Spinal cord (tissue), 10 donors: Measurements from ENCODE around the gene WDR55. TPM values are rescaled to one million over a fixed set of nuclear protein-coding genes. Genes with fewer than 3 reads are reported as not detected.
"Not testable (repeated sequence)": the region's sequence is repeated elsewhere in the genome, so short reads cannot be mapped to it uniquely, and the experiment has no call there.

Experiments
- DNase-seq, 6 donors: peaks; one replicate each; pipeline versions ENCODE4 v3.0.0 to v3.0.0-alpha.2; 2013 to 2015; ENCODE audit warnings: low spot score in 6 of 6, low read depth in 4 of 6
- H3K27ac ChIP-seq: one replicate; pipeline ENCODE4 v1.5.1; 2013; ENCODE audit warnings: low read depth, low read length, control low read depth
- H3K27me3 ChIP-seq: one replicate; pipeline ENCODE4 v1.6.1; 2013; ENCODE audit warnings: low read length; ENCODE audit not compliant: control insufficient read depth, insufficient read depth
- H3K36me3 ChIP-seq: one replicate; pipeline ENCODE4 v1.6.1; 2013; ENCODE audit warnings: low read length; ENCODE audit not compliant: control insufficient read depth, insufficient read depth
- H3K4me1 ChIP-seq: one replicate; pipeline ENCODE4 v1.6.1; 2013; ENCODE audit warnings: low read length; ENCODE audit not compliant: control insufficient read depth, insufficient read depth
- H3K4me3 ChIP-seq: one replicate; pipeline ENCODE4 v1.5.1; 2013; ENCODE audit warnings: low read depth, low read length, control low read depth
- H3K9me3 ChIP-seq: one replicate; pipeline ENCODE4 v1.6.1; 2013; ENCODE audit warnings: low read length; ENCODE audit not compliant: control insufficient read depth, insufficient read depth
- WGBS: methylation state at CpG from one replicate; pipeline ENCODE4 v1.1.5; 2013; ENCODE audit warnings: missing lambda C conversion rate; ENCODE audit not compliant: insufficient coverage; 5-methylcytosine and 5-hydroxymethylcytosine counted together
- long read RNA-seq, 4 donors: transcript quantifications; one replicate each; lab custom pipeline, GENCODE V29; 2026
- polyA plus RNA-seq, 2 donors: library from polyadenylated mRNA; unstranded; fragments of 120-200 nt; gene quantifications; one replicate each; pipeline ENCODE4 v1.2.1, GENCODE V29; 2013; ENCODE audit not compliant: insufficient read length in 2 of 2
- total RNA-seq, 2 donors: library from RNA; depleted of rRNA in 1 of 2; stranded (reverse); fragments of 120-200 nt in 1 of 2; fragments of >200 nt in 1 of 2; gene quantifications; one replicate each; pipeline versions ENCODE4 v1.2.3 to v1.2.4, GENCODE V29; 2013 to 2014
- donor health status: healthy.

WDR55 gene
- total RNA-seq = 10 to 100 TPM in 1 of 2 donors, 1 to 10 TPM in 1; 9.4 to 11.7 TPM
- 10 to 100 TPM; 15.9 to 22.1 TPM for polyA plus RNA-seq
- long read RNA-seq, donor 1, full-length matches to known transcripts = 4 of 4 reads
- long read RNA-seq, donor 1, partial matches to known transcripts = 0 of 4 reads
- long read RNA-seq, donor 1, other reads (novel, unspliced or antisense) = 0 of 4 reads
- long read RNA-seq, donor 2, full-length matches to known transcripts = 2 of 2 reads
- long read RNA-seq, donor 2, partial matches to known transcripts = 0 of 2 reads
- long read RNA-seq, donor 2, other reads (novel, unspliced or antisense) = 0 of 2 reads
- long read RNA-seq, donor 3, full-length matches to known transcripts = 3 of 33 reads
- long read RNA-seq, donor 3, partial matches to known transcripts = 30 of 33 reads
- long read RNA-seq, donor 3, other reads (novel, unspliced or antisense) = 0 of 33 reads
- long read RNA-seq, donor 4, full-length matches to known transcripts = 3 of 3 reads
- long read RNA-seq, donor 4, partial matches to known transcripts = 0 of 3 reads
- long read RNA-seq, donor 4, other reads (novel, unspliced or antisense) = 0 of 3 reads

- H3K36me3 ChIP-seq = peaks cover 30% of the 10 kb centered on the region
- H3K9me3 ChIP-seq = no peaks in the 10 kb centered on the region
- WGBS = under 1% methylated on average over 51 of the region's 54 CpGs
- peak within 1 kb of the TSS; percentile 90 for H3K27ac ChIP-seq
- peak; percentile 75 to 98 (median 88) for DNase-seq
- peaks cover 20% of the 10 kb centered on the region for H3K4me1 ChIP-seq
- no peaks in the 10 kb centered on the region for H3K27me3 ChIP-seq
- H3K4me3 ChIP-seq = peak within 1 kb of the TSS; percentile 92
Measured at GRCh38 chr5:140664359-140665119, at the start of gene WDR55. WDR55 (plus strand) TSS chr5:140664904; CDS start chr5:140664913, 9 bp downstream.

GRCh38 chr5:140622301-140622700 lies 42.4 kb upstream of the WDR55 start:
- Histone ChIP-seq H3K27ac (no peak overlapping the region), H3K27me3 (no peaks in the 10 kb centered on the region), H3K4me1 (no peaks in the 10 kb centered on the region), H3K36me3 (no peaks in the 10 kb centered on the region), H3K9me3 (no peaks in the 10 kb centered on the region), H3K4me3 (no peak overlapping the region)
- 100% methylated on average over 3 of the region's 3 CpGs for WGBS
- DNase-seq = no peak

- not testable (repeated sequence) for H3K27me3 ChIP-seq, H3K4me3 ChIP-seq, H3K27ac ChIP-seq, H3K36me3 ChIP-seq, H3K9me3 ChIP-seq, H3K4me1 ChIP-seq, DNase-seq
Measured at GRCh38 chr5:140623061-140623460, 41.6 kb upstream of the WDR55 start.

GRCh38 chr5:140624886-140625285 lies 39.8 kb upstream of the WDR55 start:
- not testable (repeated sequence) for H3K9me3 ChIP-seq, H3K27ac ChIP-seq, DNase-seq, H3K4me3 ChIP-seq, H3K27me3 ChIP-seq, H3K4me1 ChIP-seq, H3K36me3 ChIP-seq
- 93% methylated on average over 4 of the region's 10 CpGs for WGBS

- 93% methylated on average over 6 of the region's 6 CpGs for WGBS
- H3K36me3 ChIP-seq = no peaks in the 10 kb centered on the region
- peaks cover 22% of the 10 kb centered on the region for H3K27me3 ChIP-seq
- no peak overlapping the region for H3K4me3 ChIP-seq
- no peak for DNase-seq
- H3K4me1 ChIP-seq = peaks cover 14% of the 10 kb centered on the region
- H3K27ac ChIP-seq = no peak overlapping the region
- H3K9me3 ChIP-seq = peaks cover 3% of the 10 kb centered on the region
Measured at GRCh38 chr5:140627972-140628371, 36.7 kb upstream of the WDR55 start.

- no peak for DNase-seq
- peaks cover 28% of the 10 kb centered on the region for H3K27me3 ChIP-seq
- peaks cover 3% of the 10 kb centered on the region for H3K9me3 ChIP-seq
- H3K4me3 ChIP-seq = no peak overlapping the region
- peaks cover 17% of the 10 kb centered on the region for H3K4me1 ChIP-seq
- no peak overlapping the region for H3K27ac ChIP-seq
- no peaks in the 10 kb centered on the region for H3K36me3 ChIP-seq
- WGBS = no CpG with 5 or more reads among the region's 1 CpG
Measured at GRCh38 chr5:140628711-140629110, 36.0 kb upstream of the WDR55 start.

GRCh38 chr5:140630292-140631035 lies 34.2 kb upstream of the WDR55 start:
- H3K4me1 ChIP-seq = peaks cover 17% of the 10 kb centered on the region
- peaks cover 31% of the 10 kb centered on the region for H3K27me3 ChIP-seq
- no peak for DNase-seq
- no peak overlapping the region for H3K4me3 ChIP-seq
- H3K27ac ChIP-seq = no peak overlapping the region
- 100% methylated on average over 1 of the region's 2 CpGs for WGBS
- no peaks in the 10 kb centered on the region for H3K36me3 ChIP-seq
- H3K9me3 ChIP-seq = peaks cover 3% of the 10 kb centered on the region

GRCh38 chr5:140631036-140631417 lies 33.7 kb upstream of the WDR55 start:
- Histone ChIP-seq H3K9me3 (peaks cover 3% of the 10 kb centered on the region), H3K27me3 (peaks cover 31% of the 10 kb centered on the region), H3K36me3 (no peaks in the 10 kb centered on the region), H3K27ac (no peak overlapping the region), H3K4me1 (peaks cover 17% of the 10 kb centered on the region), H3K4me3 (no peak overlapping the region)
- no peak for DNase-seq
- 83% methylated on average over 1 of the region's 4 CpGs for WGBS

- peaks cover 3% of the 10 kb centered on the region for H3K9me3 ChIP-seq
- H3K27ac ChIP-seq = peak overlapping the region; percentile 42
- H3K36me3 ChIP-seq = no peaks in the 10 kb centered on the region
- WGBS = 12% methylated on average over 36 of the region's 36 CpGs
- peak overlapping the region; percentile 43 for H3K4me3 ChIP-seq
- peaks cover 17% of the 10 kb centered on the region for H3K4me1 ChIP-seq
- peaks cover 31% of the 10 kb centered on the region for H3K27me3 ChIP-seq
- no peak for DNase-seq
Measured at GRCh38 chr5:140631831-140632365, 32.8 kb upstream of the WDR55 start.
